HEK293T (cell line): ENCODE data around the gene HSPA1A.

ENCODE experiments used
- CTCF ChIA-PET: fragments of 350-600 bp; formaldehyde crosslinking; extraction: SDS; loops from one replicate; lab custom pipeline; 2021; ENCODE audit warnings: antibody characterized with exemption, inconsistent platforms; lab: Yijun Ruan, JAX
- POLR2A ChIA-PET: fragments of 350-600 bp; formaldehyde crosslinking; extraction: SDS; loops from one replicate; lab custom pipeline; 2020; ENCODE audit warnings: antibody characterized with exemption, inconsistent platforms; lab: Yijun Ruan, JAX
- DNase-seq: peaks from one replicate; pipeline ENCODE4 v3.0.0; 2012; ENCODE audit warnings: mixed read lengths; ENCODE audit errors: extremely low spot score
- ARNT ChIP-seq: fragments of 450-650 bp; IDR thresholded peaks from 2 replicates; pipeline ENCODE4 v1.6.1; 2017; ENCODE audit warnings: mild to moderate bottlenecking
- BHLHE40 ChIP-seq: fragments of 450-650 bp; IDR thresholded peaks from 2 replicates; pipeline ENCODE4 v1.6.1; 2016; ENCODE audit warnings: mild to moderate bottlenecking, moderate library complexity, borderline replicate concordance
- CTBP1 ChIP-seq: fragments of 450-650 bp; IDR thresholded peaks from 2 replicates; pipeline ENCODE4 v1.6.1; 2016; ENCODE audit warnings: borderline replicate concordance
- ELF4 ChIP-seq: fragments of 450-650 bp; IDR thresholded peaks from 2 replicates; pipeline ENCODE4 v1.6.1; 2017; ENCODE audit warnings: antibody characterized with exemption
- FOXA1 ChIP-seq: fragments of 450-650 bp; IDR thresholded peaks from 2 replicates; pipeline ENCODE4 v1.6.1; 2016; ENCODE audit warnings: mild to moderate bottlenecking
- FOXK2 ChIP-seq: fragments of 450-650 bp; IDR thresholded peaks from 2 replicates; pipeline ENCODE4 v1.6.1; 2016; ENCODE audit warnings: mild to moderate bottlenecking
- FOXM1 ChIP-seq: fragments of 450-650 bp; IDR thresholded peaks from 2 replicates; pipeline ENCODE4 v1.6.1; 2017; ENCODE audit warnings: mild to moderate bottlenecking, borderline replicate concordance
- HDGF ChIP-seq: fragments of 450-650 bp; IDR thresholded peaks from 2 replicates; pipeline ENCODE4 v1.6.1; 2017; ENCODE audit warnings: antibody characterized with exemption, borderline replicate concordance
- L3MBTL2 ChIP-seq: fragments of 450-650 bp; conservative IDR thresholded peaks from 2 replicates; pipeline ENCODE4 v1.6.1; 2016; ENCODE audit warnings: mild to moderate bottlenecking
- LEF1 ChIP-seq: fragments of 450-650 bp; IDR thresholded peaks from 2 replicates; pipeline ENCODE4 v1.6.1; 2017; ENCODE audit warnings: mild to moderate bottlenecking, borderline replicate concordance
- NFRKB ChIP-seq: fragments of 450-650 bp; IDR thresholded peaks from 2 replicates; pipeline ENCODE4 v1.6.1; 2016; ENCODE audit warnings: mild to moderate bottlenecking, moderate library complexity
- SP1 ChIP-seq: fragments of 450-650 bp; IDR thresholded peaks from 2 replicates; pipeline ENCODE4 v1.6.1; 2017
- SUZ12 ChIP-seq: fragments of 450-650 bp; IDR thresholded peaks from 2 replicates; pipeline ENCODE4 v1.6.1; 2016; ENCODE audit warnings: mild to moderate bottlenecking
- TARDBP ChIP-seq: fragments of 450-650 bp; IDR thresholded peaks from 2 replicates; pipeline ENCODE4 v1.6.1; 2016
- ZNF384 ChIP-seq: fragments of 450-650 bp; IDR thresholded peaks from 2 replicates; pipeline ENCODE4 v1.6.1; 2016
- TF ChIP-seq, protein P1 (sequence below): fragments of 450-650 bp; IDR thresholded peaks from 2 replicates; pipeline ENCODE4 v1.6.1; 2016

Gene HSPA1A

DNA sequence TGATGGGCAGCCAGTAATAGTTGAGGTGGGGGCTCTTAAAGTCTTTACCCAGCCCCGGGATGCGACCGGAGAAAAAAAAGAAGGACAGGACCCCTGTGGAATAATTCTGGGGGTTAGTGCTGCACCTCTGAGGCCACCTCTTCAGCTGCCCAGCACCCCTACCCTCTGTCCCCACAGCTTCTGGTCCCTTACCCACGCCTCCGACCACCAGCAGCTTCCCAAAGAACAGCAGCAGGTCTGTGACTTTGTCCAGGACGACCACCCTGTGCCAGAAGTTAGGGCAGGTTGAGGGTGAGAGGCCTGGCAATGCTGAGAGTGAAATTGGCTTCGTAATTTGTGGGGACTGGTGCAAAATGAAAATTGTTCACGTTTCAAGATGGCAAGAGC lies 49.5 kb downstream of the HSPA1A start:
- ChIA-PET POLR2A (interaction anchor here (0.7 to 8.0 kb wide), 4 partner anchors 11 to 58 kb away, joined by 3 to 104 read pairs (median 12); partner anchors contain the start of gene LSM2), CTCF (interaction anchor here (0.8 kb wide), 1 partner anchor 32 kb away, joined by 3 read pairs; no protein-coding TSS in a partner anchor)
- DNase-seq: no peak
- TF ChIP-seq NFRKB: no peak
- no peak for TF ChIP-seq FOXA1
- TF ChIP-seq ARNT: no peak
- TF ChIP-seq, protein P1, sequence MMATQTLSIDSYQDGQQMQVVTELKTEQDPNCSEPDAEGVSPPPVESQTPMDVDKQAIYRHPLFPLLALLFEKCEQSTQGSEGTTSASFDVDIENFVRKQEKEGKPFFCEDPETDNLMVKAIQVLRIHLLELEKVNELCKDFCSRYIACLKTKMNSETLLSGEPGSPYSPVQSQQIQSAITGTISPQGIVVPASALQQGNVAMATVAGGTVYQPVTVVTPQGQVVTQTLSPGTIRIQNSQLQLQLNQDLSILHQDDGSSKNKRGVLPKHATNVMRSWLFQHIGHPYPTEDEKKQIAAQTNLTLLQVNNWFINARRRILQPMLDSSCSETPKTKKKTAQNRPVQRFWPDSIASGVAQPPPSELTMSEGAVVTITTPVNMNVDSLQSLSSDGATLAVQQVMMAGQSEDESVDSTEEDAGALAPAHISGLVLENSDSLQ: no peak
- TF ChIP-seq TARDBP: no peak
- no peak for TF ChIP-seq HDGF
- no peak for TF ChIP-seq ELF4
- no peak for TF ChIP-seq LEF1
- TF ChIP-seq FOXM1: no peak
- no peak for TF ChIP-seq BHLHE40
- TF ChIP-seq L3MBTL2: no peak
- no peak for TF ChIP-seq ZNF384
- TF ChIP-seq FOXK2: no peak
- TF ChIP-seq SP1: no peak
- no peak for TF ChIP-seq SUZ12

DNA sequence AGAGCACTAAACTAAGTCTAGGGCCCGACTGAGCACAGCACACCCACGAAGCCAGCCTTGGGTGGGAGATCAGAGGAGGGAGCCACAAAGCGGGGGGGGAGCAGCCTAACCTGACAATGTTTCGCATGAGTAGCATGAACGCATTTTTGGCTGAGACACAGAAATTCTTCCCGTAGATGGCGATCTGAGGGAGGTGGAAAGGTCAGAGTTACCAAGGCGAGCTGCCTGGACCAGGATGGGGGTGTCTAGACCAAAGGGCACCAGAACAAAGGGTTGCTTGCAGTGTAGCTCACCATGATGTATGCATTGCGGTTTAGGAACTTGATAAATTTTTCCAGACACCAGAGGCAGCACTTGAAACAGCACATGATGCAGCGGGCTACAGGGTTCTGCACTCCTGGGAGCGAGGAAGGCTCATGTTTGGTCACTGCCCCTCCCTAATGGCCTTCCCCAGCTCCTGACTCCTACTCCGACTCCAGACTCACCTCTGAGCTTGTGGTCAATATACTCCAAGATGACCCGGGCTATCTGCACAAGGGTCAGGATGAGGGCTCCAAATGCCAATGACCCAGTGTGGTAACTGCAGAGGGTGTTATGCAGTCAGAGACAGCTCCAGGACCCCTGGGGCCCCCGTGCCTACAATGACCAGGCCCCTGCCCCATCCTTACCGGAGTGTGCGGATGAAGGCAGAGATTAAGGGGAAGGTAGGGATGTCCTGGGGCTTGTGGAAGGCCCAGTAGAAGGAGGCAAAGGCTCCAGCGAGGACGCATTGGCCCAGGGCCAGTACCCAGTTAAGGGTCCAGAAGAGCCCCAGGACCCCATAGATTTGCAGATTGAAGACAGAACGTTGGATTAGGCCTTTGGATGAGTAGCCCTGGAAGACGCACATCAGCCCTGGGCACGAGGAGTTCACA lies 50.1 kb downstream of the HSPA1A start:
- no peak for DNase-seq
- POLR2A ChIA-PET: interaction anchor here (0.7 to 8.0 kb wide), 5 partner anchors 10 to 58 kb away, joined by 3 to 104 read pairs (median 3); partner anchors contain the start of genes HSPA1A, HSPA1B, HSPA1L and LSM2
- CTCF ChIA-PET: interaction anchor here (0.8 kb wide), 1 partner anchor 33 kb away, joined by 3 read pairs; no protein-coding TSS in a partner anchor
- TF ChIP-seq SP1 (no peak), ELF4 (no peak), FOXA1 (no peak), TARDBP (no peak), NFRKB (no peak), FOXM1 (no peak), ARNT (no peak), ZNF384 (no peak), LEF1 (no peak), BHLHE40 (no peak), CTBP1 (no peak), HDGF (no peak), SUZ12 (no peak), L3MBTL2 (no peak), FOXK2 (no peak)
- TF ChIP-seq, protein P1: no peak
